Measurements from ENCODE around the gene ZNF397.

DNA sequence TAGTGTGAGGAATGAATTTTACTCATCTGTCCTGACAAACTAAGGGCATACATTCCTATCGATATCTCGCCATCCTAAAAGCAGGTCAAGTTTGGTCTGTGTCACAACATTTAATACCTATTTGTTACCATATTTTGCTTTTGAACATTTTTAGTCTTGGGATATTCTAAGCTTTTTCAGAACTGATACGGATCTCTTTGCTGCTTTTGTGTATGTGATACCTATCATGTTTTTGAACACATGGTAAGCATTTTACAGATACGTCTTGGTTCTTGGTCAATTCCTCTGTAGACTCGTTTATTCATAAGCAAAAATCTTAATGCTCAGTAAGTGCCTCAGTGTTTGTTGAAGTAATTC lies 592 bp downstream of the ZNF397 start:
- TF ChIP-seq, protein P1, sequence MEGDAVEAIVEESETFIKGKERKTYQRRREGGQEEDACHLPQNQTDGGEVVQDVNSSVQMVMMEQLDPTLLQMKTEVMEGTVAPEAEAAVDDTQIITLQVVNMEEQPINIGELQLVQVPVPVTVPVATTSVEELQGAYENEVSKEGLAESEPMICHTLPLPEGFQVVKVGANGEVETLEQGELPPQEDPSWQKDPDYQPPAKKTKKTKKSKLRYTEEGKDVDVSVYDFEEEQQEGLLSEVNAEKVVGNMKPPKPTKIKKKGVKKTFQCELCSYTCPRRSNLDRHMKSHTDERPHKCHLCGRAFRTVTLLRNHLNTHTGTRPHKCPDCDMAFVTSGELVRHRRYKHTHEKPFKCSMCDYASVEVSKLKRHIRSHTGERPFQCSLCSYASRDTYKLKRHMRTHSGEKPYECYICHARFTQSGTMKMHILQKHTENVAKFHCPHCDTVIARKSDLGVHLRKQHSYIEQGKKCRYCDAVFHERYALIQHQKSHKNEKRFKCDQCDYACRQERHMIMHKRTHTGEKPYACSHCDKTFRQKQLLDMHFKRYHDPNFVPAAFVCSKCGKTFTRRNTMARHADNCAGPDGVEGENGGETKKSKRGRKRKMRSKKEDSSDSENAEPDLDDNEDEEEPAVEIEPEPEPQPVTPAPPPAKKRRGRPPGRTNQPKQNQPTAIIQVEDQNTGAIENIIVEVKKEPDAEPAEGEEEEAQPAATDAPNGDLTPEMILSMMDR (IDR thresholded peaks at IDR 0.05): no peak
- no peak for TF ChIP-seq EP300 (IDR thresholded peaks at IDR 0.05)
